ENCODE data around the gene VPS13A.

GRCh38 chr9:77438653-77439052 is 261.3 kb downstream of the VPS13A start:
- no peak for TF ChIP-seq POLR2A (IDR thresholded peaks at IDR 0.05)
- TF ChIP-seq, protein P1, sequence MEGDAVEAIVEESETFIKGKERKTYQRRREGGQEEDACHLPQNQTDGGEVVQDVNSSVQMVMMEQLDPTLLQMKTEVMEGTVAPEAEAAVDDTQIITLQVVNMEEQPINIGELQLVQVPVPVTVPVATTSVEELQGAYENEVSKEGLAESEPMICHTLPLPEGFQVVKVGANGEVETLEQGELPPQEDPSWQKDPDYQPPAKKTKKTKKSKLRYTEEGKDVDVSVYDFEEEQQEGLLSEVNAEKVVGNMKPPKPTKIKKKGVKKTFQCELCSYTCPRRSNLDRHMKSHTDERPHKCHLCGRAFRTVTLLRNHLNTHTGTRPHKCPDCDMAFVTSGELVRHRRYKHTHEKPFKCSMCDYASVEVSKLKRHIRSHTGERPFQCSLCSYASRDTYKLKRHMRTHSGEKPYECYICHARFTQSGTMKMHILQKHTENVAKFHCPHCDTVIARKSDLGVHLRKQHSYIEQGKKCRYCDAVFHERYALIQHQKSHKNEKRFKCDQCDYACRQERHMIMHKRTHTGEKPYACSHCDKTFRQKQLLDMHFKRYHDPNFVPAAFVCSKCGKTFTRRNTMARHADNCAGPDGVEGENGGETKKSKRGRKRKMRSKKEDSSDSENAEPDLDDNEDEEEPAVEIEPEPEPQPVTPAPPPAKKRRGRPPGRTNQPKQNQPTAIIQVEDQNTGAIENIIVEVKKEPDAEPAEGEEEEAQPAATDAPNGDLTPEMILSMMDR (IDR thresholded peaks at IDR 0.05), result no peak

Measured in tibial nerve (tissue), 3 donors.